Heart right ventricle (tissue), 16 donors: ENCODE data around the gene MRAS. TPM values are rescaled to one million over a fixed set of nuclear protein-coding genes. Genes with fewer than 3 reads are reported as not detected.
"Not testable (repeated sequence)": the region's sequence is repeated elsewhere in the genome, so short reads cannot be mapped to it uniquely, and the experiment has no call there.

Source experiments
- ATAC-seq, 8 donors: fragments of 200-7000 bp; cut with Tn5 transposase; one replicate each; pipeline ENCODE4 v1.9.1; 2020; ENCODE audit warnings: mild to moderate bottlenecking in 8 of 8, moderate library complexity in 8 of 8, moderate number of reproducible peaks in 1 of 8
- DNase-seq, 2 donors: peaks; one replicate each; pipeline ENCODE4 v3.0.0-alpha.2; 2020
- H3K27ac ChIP-seq, 10 donors: fragments of 200-600 bp; sonication (generic) in 2 of 10; one replicate each; pipeline versions ENCODE4 v1.5.0 to v1.8.0; 2020 to 2022; ENCODE audit warnings: mild to moderate bottlenecking in 3 of 10
- H3K27me3 ChIP-seq, 7 donors: fragments of 200-600 bp; one replicate each; pipeline ENCODE4 v1.8.0; 2021 to 2022; ENCODE audit warnings: mild to moderate bottlenecking in 2 of 7
- H3K36me3 ChIP-seq, 9 donors: fragments of 200-600 bp; sonication (generic) in 1 of 9; one replicate each; pipeline versions ENCODE4 v1.5.0 to v1.8.0; 2020 to 2022; ENCODE audit warnings: mild to moderate bottlenecking in 2 of 9
- H3K4me1 ChIP-seq, 9 donors: fragments of 200-600 bp; sonication (generic) in 1 of 9; one replicate each; pipeline versions ENCODE4 v1.5.0 to v1.8.0; 2020 to 2022; ENCODE audit warnings: mild to moderate bottlenecking in 4 of 9
- H3K4me3 ChIP-seq, 10 donors: fragments of 200-600 bp; sonication (generic) in 2 of 10; one replicate each; pipeline versions ENCODE4 v1.5.0 to v1.8.0; 2020 to 2022; ENCODE audit warnings: mild to moderate bottlenecking in 7 of 10, moderate library complexity in 2 of 10
- H3K9me3 ChIP-seq, 11 donors: fragments of 200-600 bp in 10 of 11; sonication (generic) in 2 of 11; one replicate each; pipeline versions ENCODE4 v1.5.0 to v1.8.0; 2013 to 2022; ENCODE audit warnings: mild to moderate bottlenecking in 2 of 11, control low read depth in 1 of 11, moderate library complexity in 1 of 11
- CTCF ChIP-seq, 9 donors: fragments of 200-600 bp; sonication (generic) in 2 of 9; IDR thresholded peaks; one replicate each; pipeline versions ENCODE4 v1.5.0 to v1.8.0; 2021 to 2022; ENCODE audit warnings: antibody characterized with exemption in 9 of 9, mild to moderate bottlenecking in 5 of 9, moderate library complexity in 1 of 9
- WGBS, 2 donors: extraction: QIAGEN DNeasy Blood & Tissue Kit; methylation state at CpG; one replicate each; pipeline ENCODE4 v1.1.7; 2013; ENCODE audit warnings: inconsistent platforms in 1 of 2; 5-methylcytosine and 5-hydroxymethylcytosine counted together
- intact Hi-C, 10 donors: fragments of 100-400 bp; cut with DNase I; formaldehyde crosslinking; loops; one replicate each; pipeline versions ENCODE4 v1.11.1 to v1.14.2; 2022
- polyA plus RNA-seq, 2 donors: library from polyadenylated mRNA; stranded (reverse); fragments of 200-250 nt; gene quantifications; one replicate each; pipeline ENCODE4 v1.2.3, GENCODE V29; 2013
- total RNA-seq, 10 donors: library from RNA; stranded (reverse); fragmentation: NEBNext Ultra II Directional in 3 of 10; extraction: Animal tissue kit (Norgen Biotek cat#: 25700) in 3 of 10; gene quantifications; one replicate each; pipeline versions ENCODE4 v1.2.1 to v1.2.4, GENCODE V29; 2021 to 2023
- donor health status: Arrhythmogenic right ventricular cardiomyopathy.
- donor health status: ischemic (EF 13 %, LVEDD 7.1; RV severe dilation, severe dysfunction).
- donor health status: healthy with polysubstance abuse.
- donor health status: DM: no; HTN: yes; CAD: no.
- donor health status: DM: no; HTN: no; CAD: no.
- donor health status: ischemic (EF 25% LVEDD 6.9; RV normal size, moderate dysfunction).
- donor health status: ischemic (EF 25% LVEDD 5.7; RV mildly dilated, moderate dysfunction).
- donor health status: healthy.
- donor health status: DM: yes; HTN: yes; CAD: no.
- donor health status: Ischemic cardiomyopathy.
- donor health status: ischemic (EF 35%, LVEDD 5.7; RV mildly dilated, moderate dysfunction).
- donor health status: nonischemic (EF 11% LVEDD 7.7; RV severe dilation, severe dysfunction).
- donor health status: DM: yes; HTN: yes; CAD: no.
- donor health status: PGD.
- donor health status: ischemic (EF 29% LVEDD 5.4; RV normal size, mild dysfunction).
- donor health status: nonischemic (EF 23%, LVEDD 6.1; RV moderate dilation, normal function).

The MRAS gene
- total and polyA plus RNA-seq, 12 donors, result 78.6 to 381 (median 256) TPM

- WGBS, 2 donors, result 60 to 70% methylated on average over 6 of the region's 6 CpGs
- no peak for ATAC-seq
- no peaks in the 10 kb centered on the region for H3K9me3 ChIP-seq
- TF ChIP-seq CTCF (IDR thresholded peaks at IDR 0.05), result no peak
- H3K4me3 ChIP-seq, result no peak overlapping the region
- DNase-seq, result no peak
- H3K4me1 ChIP-seq, result peaks cover 0 to 6% (median 0%) of the 10 kb centered on the region in 9 donors
- H3K27ac ChIP-seq, result no peak overlapping the region
- H3K36me3 ChIP-seq, result no peaks in the 10 kb centered on the region
- H3K27me3 ChIP-seq, result no peaks in the 10 kb centered on the region
- intact Hi-C loops, result no loop called here
Observed at GRCh38 chr3:138452436-138452835, 104.1 kb downstream of the MRAS start.

- intact Hi-C loops, result not testable (repeated sequence)
Observed at GRCh38 chr3:138453940-138454339, 105.6 kb downstream of the MRAS start.

More at GRCh38 chr3:138453940-138454339, 105.6 kb downstream of the MRAS start:
- H3K36me3 ChIP-seq, H3K4me3 ChIP-seq, H3K27ac ChIP-seq, H3K27me3 ChIP-seq, ATAC-seq, DNase-seq, H3K9me3 ChIP-seq, H3K4me1 ChIP-seq: not testable (repeated sequence)
- WGBS, 2 donors, result 86 to 89% methylated on average over 8 of the region's 8 CpGs

Other genes with a start within 250 kb of the MRAS start
- 1 to 10 TPM; 2.5 to 5.5 (median 3.8) TPM for gene DZIP1L, start 233.0 kb upstream of the MRAS start, total RNA-seq
- gene DZIP1L, start 233.0 kb upstream of the MRAS start, polyA plus RNA-seq, result 1 to 10 TPM; 1.9 to 4.1 TPM
- gene A4GNT, start 216.2 kb upstream of the MRAS start, total RNA-seq, result not detected
- not detected for gene A4GNT, start 216.2 kb upstream of the MRAS start, polyA plus RNA-seq
- 10 to 100 TPM in 2 of 10 donors, 1 to 10 TPM in 8; 6.4 to 10.5 (median 9.0) TPM for gene DBR1, start 173.7 kb upstream of the MRAS start, total RNA-seq
- 1 to 10 TPM; 3.3 to 5.5 TPM for gene DBR1, start 173.7 kb upstream of the MRAS start, polyA plus RNA-seq
- gene ARMC8, start 161.3 kb upstream of the MRAS start, total RNA-seq, result 10 to 100 TPM; 28.2 to 49.3 (median 30.1) TPM
- gene ARMC8, start 161.3 kb upstream of the MRAS start, polyA plus RNA-seq, result 10 to 100 TPM; 13.8 to 23.0 TPM
- gene NME9, start 18.7 kb upstream of the MRAS start, total RNA-seq, result under 1 TPM in 1 of 10 donors, not detected in 9; 0.44 TPM
- under 1 TPM in 1 of 2 donors, not detected in 1; 0.15 TPM for gene NME9, start 18.7 kb upstream of the MRAS start, polyA plus RNA-seq
- 1 to 10 TPM in 8 of 10 donors, under 1 TPM in 2; 0.82 to 2.4 (median 1.2) TPM for gene ESYT3, start 86.0 kb downstream of the MRAS start, total RNA-seq
- under 1 TPM; 0.26 to 0.80 TPM for gene ESYT3, start 86.0 kb downstream of the MRAS start, polyA plus RNA-seq
- gene CEP70, start 245.7 kb downstream of the MRAS start, total RNA-seq, result 10 to 100 TPM; 22.2 to 32.2 (median 24.8) TPM
- 10 to 100 TPM; 10.6 to 11.5 TPM for gene CEP70, start 245.7 kb downstream of the MRAS start, polyA plus RNA-seq